HG03196 (cell line): Measurements from ENCODE around the gene LGALS3BP.

ENCODE experiments used
- ATAC-seq: cut with Tn5 transposase; IDR thresholded peaks from one replicate; pipeline ENCODE4 v1.9.1; 2021; ENCODE audit not compliant: unreplicated experiment

Gene LGALS3BP

DNA sequence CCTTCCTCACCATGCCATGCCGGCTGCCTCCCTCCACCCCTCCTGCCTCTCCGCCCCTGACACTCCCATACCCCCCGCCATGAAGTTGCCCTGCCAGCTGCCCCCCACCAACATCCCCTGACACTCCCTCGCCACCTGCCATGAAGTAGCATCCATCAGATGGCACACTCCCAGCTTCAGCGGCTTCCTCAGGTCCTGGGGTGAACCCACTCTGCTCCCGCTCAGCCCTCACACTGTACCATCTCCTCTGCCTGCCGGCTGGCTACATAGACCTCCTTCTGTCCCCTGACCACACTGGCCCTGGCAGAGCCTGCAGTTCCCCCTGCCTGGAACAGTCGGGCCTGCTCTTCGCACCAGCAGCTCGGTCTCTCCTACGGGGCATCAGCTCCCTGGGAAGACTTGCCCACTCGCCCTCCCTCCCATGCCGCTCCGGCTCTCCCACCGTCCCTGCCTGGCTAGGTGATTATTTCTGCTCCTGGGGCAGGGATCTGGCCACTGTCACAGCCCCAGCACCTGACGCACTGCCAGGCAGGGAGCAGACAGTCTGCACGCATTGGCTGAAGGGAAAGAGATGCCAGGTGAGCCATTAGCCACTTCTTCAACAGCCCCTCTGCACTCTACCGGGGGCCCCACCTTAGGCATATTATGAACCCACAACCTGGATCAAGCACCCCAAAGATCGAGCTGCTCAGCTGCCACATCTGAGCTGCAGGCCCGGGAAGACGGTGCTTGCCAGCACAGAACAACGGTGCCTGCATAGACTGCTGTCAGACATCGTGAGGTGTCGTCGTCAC is 20.9 kb upstream of the LGALS3BP start:
- no peak for ATAC-seq

GRCh38 chr17:78999947-79000395 is 20.2 kb upstream of the LGALS3BP start:
- ATAC-seq: no peak

GRCh38 chr17:78999056-78999768 is 19.5 kb upstream of the LGALS3BP start:
- ATAC-seq: no peak

DNA sequence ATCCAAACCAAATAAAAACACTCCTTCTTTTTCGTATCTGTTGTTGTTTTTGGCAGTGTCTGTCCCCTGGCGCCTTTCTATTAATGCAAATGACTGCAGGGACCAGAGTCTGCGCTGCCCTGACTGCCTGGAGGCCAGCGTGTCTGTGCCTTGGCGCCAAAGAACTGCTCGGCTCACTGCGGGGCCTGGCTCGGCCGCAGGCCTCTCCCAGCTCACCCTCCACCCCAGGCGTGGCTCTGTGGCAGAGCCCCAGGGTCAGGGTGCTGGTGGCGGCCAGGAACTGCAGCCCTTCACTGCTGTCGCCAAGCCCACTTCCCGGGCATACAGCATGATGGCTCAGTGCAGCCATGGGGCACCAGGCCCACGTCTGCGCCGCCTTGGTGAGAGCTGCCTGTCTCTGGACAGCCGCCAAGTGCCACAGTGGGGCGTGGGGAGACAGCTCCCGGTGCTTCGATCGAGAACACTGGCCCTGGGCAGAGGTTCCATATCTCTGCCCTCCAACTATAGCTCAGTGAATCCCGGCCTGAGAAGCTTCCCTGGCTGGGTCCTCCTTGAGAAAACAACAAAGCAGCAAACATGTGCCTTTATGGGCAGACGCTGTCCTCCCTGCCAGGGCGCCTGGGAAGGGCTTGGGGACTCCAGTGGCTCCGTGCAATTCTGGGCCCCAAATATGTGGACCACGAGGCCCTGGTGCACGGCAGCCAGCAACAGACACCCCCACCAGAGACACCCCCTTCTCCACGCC is 18.8 kb upstream of the LGALS3BP start:
- no peak for ATAC-seq

DNA sequence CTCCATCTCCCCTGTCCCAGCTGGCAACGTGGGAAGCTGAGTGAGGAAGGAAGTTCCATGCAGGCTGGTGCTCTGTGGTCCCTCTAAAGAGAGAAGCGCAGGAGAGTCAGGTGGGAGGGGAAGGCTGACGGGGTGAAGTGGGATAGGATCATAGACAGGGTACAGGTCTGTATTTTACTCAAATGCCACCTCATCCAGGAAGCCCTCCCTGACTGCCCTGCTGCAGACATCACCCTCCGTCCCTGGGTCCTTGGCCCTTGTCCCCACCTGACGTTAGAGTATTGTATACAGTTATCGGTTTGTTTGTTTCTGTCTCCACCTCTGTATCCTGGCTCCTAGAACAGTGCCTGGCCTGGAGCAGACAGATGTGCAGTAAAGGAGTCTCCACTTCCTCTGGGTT is 18.2 kb upstream of the LGALS3BP start:
- ATAC-seq: no peak

DNA sequence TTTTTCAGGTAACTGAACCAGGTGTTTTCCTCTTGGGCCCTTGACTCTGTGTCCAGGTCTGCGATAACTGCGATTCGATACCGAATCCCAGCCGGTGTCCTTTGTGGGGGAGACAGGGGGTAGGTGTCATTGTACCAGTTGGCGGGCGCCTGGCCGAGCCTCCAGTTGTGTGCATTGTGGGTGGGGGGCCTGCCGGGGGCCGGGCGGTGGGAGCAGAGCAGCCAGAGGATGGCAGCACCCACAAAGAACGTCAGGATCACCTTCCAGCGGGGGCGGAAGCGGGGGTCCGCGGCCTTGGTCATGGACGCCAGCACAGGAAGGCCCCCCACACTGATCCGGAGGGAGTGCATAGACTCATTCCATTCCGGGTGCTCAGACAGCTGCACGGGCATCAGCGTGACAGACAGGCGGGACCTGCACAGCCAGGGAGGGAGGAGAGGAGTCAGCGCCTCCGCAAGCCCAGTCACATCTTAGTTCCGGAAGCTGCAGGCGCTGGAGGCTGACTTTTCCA is 17.6 kb upstream of the LGALS3BP start:
- no peak for ATAC-seq

DNA sequence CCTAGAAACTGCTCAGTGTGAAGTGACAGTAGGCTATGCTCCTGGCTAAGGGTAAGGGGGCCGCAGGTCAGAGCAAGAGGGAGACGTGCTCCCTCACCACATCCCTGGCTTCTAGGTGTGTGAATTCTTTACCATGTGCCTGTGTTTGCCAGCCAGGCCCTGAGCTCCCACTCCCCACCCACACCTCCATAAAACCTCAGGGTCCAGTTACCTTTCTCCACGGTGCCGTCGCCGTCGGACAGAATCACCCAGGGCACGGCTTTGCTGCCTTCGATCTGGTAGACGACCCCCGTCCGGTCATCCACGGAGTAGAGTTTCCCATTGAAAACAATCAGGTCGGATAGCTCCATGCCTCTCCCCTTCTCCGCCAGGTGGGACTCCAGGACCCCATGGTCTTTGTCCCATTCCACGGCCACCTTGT is 17.1 kb upstream of the LGALS3BP start:
- no peak for ATAC-seq

- no peak for ATAC-seq
Observed at GRCh38 chr17:78995761-78996451, 16.2 kb upstream of the LGALS3BP start.

GRCh38 chr17:78995022-78995760 is 15.5 kb upstream of the LGALS3BP start:
- ATAC-seq: no peak

- no peak for ATAC-seq
Observed at GRCh38 chr17:78993981-78994671, 14.4 kb upstream of the LGALS3BP start.

DNA sequence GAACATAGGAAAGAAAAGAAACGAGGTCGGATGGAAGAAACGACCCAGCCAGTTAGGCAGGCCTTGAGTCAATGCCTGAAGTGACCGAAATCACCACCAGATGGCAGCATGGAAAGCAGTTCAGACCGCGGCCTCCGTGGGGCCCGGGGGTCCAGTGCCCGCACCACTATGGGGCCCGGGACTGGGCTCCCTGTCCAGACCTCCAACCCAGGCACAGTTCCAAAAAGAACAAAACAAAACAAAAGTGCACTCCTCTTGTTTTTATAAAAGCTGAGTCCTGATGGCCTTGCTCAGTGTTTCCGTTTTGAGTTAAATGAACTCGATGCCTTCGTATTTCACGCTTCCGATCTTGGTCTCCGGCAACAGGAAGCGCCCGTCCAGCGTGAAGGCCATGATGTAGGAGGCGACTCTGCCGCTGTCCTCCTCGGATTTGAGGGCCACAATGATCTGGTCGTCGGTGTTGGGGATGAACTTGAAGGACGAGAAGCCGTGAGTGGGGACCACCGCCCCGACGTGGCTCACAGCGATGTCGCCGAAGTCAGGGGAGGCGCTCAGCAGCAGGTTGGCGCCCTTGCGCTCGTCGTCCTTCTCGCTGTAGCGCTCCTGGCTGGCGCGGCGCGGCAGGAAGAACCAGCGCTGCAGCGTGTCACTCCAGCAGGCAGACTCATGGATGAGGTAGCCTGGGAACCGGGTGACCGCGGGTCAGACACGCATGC is 13.7 kb upstream of the LGALS3BP start:
- no peak for ATAC-seq

GRCh38 chr17:78992542-78993212 is 13.0 kb upstream of the LGALS3BP start:
- ATAC-seq: no peak

- no peak for ATAC-seq
Observed at GRCh38 chr17:78991906-78992532, 12.3 kb upstream of the LGALS3BP start.

DNA sequence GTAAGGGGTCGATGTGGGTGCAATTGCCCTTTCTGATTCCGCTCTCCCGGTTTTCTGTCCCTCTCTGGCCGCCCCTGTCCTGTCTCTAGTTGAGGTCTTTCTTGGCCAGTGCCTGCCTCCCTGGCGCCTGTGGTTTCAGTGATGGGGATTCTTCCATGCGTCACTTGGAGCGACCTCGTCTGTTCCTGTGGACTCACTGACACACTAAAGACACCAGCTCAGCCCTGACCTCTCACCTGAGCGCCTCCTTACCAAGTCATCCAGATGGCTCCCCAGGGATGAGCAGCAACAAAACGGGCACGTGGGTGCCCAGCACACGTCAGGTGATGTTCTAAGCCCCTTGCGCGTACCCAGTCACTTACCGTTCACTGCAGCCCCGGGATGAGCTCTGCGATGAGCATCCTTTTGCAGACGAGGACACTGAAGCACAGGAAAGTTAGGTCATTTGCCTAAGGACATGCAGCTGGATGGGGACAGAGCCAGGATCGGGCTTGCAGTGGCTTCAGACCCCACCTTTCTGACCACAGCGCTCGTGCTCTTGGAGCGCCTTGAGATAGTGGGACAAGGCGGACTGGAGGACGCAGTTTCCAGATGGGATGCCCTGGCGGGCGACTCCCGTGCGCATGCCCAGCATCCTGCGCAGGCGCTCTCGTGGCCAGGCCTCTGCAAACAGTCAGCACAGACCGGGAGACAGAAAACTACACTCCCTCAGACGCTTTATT is 11.5 kb upstream of the LGALS3BP start:
- no peak for ATAC-seq

GRCh38 chr17:78990349-78991016 is 10.8 kb upstream of the LGALS3BP start:
- ATAC-seq: no peak

DNA sequence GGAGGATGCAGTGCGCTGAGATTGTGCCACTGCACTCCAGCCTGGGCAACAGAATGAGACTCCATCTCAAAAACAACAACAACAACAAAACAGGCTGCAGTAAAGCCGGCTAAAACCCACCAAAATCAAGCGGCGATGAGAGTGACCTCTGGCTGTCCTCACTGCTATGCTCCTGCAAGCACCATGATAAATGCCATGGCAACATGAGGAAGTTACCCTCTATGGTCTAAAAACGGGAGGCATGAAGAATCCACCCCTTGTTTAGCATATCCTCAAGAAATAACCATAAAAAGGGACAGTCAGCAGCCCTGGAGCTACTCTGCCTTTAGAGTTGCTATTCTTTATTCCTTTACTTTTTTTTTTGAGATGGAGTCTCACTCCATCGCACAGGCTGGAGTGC is 8.4 kb upstream of the LGALS3BP start:
- ATAC-seq: no peak
